WTC11 (cell line): Measurements from ENCODE around the gene CLCN1. TPM values are rescaled to one million over a fixed set of nuclear protein-coding genes. Genes with fewer than 3 reads are reported as not detected.

Experiments used
- ATF1 ChIP-seq: sonication (generic); formaldehyde crosslinking; IDR thresholded peaks from 2 replicates; pipeline ENCODE4 v1.8.1; 2023; ENCODE audit warnings: mild to moderate bottlenecking, moderate library complexity, missing genetic modification reagents
- CREM ChIP-seq: sonication (generic); formaldehyde crosslinking; IDR thresholded peaks from 2 replicates; pipeline ENCODE4 v1.8.1; 2022; ENCODE audit warnings: mild to moderate bottlenecking, missing genetic modification reagents, moderate library complexity
- E2F5 ChIP-seq: sonication (generic); formaldehyde crosslinking; IDR thresholded peaks from 2 replicates; pipeline ENCODE4 v1.8.1; 2022; ENCODE audit warnings: mild to moderate bottlenecking, moderate library complexity, missing genetic modification reagents
- EMX1 ChIP-seq: fragments of 250-450 bp; sonication (Bioruptor Pico); IDR thresholded peaks from 2 replicates; pipeline ENCODE4 v1.8.0; 2021; ENCODE audit warnings: mild to moderate bottlenecking
- FOXP1 ChIP-seq: sonication (generic); formaldehyde crosslinking; IDR thresholded peaks from 2 replicates; pipeline ENCODE4 v1.8.0; 2022; ENCODE audit warnings: missing genetic modification reagents, mild to moderate bottlenecking, moderate library complexity, borderline replicate concordance
- FOXP4 ChIP-seq: sonication (generic); formaldehyde crosslinking; IDR thresholded peaks from 2 replicates; pipeline ENCODE4 v1.8.0; 2022; ENCODE audit warnings: mild to moderate bottlenecking, missing genetic modification reagents
- GABPB1 ChIP-seq: sonication (generic); formaldehyde crosslinking; IDR thresholded peaks from 2 replicates; pipeline ENCODE4 v1.8.1; 2023; ENCODE audit warnings: mild to moderate bottlenecking, missing genetic modification reagents
- GRHL2 ChIP-seq: fragments of 250-450 bp; sonication (Bioruptor Pico); IDR thresholded peaks from 2 replicates; pipeline ENCODE4 v1.8.0; 2022; ENCODE audit warnings: mild to moderate bottlenecking, moderate library complexity; ENCODE audit not compliant: insufficient replicate concordance, severe bottlenecking
- HMGA2 ChIP-seq: fragments of 250-450 bp; sonication (Bioruptor Pico); IDR thresholded peaks from 2 replicates; pipeline ENCODE4 v1.4.0; 2021; ENCODE audit warnings: mild to moderate bottlenecking, moderate library complexity
- JUN ChIP-seq: sonication (generic); formaldehyde crosslinking; IDR thresholded peaks from 2 replicates; pipeline ENCODE4 v1.8.0; 2023; ENCODE audit warnings: mild to moderate bottlenecking, missing genetic modification reagents
- NFYB ChIP-seq: sonication (generic); formaldehyde crosslinking; conservative IDR thresholded peaks from 2 replicates; pipeline ENCODE4 v1.8.0; 2022; ENCODE audit warnings: low read depth, missing genetic modification reagents
- NR1H2 ChIP-seq: sonication (generic); formaldehyde crosslinking; IDR thresholded peaks from 2 replicates; pipeline ENCODE4 v1.9.0; 2021; ENCODE audit warnings: mild to moderate bottlenecking, moderate library complexity, missing genetic modification reagents
- RELA ChIP-seq: sonication (generic); formaldehyde crosslinking; IDR thresholded peaks from 2 replicates; pipeline ENCODE4 v1.8.1; 2022; ENCODE audit warnings: missing genetic modification reagents, mild to moderate bottlenecking, borderline replicate concordance
- SOX15 ChIP-seq: fragments of 250-450 bp; sonication (Bioruptor Pico); IDR thresholded peaks from 2 replicates; pipeline ENCODE4 v1.9.0; 2021; ENCODE audit warnings: mild to moderate bottlenecking
- TCF7 ChIP-seq: sonication (generic); formaldehyde crosslinking; IDR thresholded peaks from 2 replicates; pipeline ENCODE4 v1.8.0; 2022; ENCODE audit warnings: mild to moderate bottlenecking, low read depth, missing genetic modification reagents, moderate library complexity
- TP53 ChIP-seq: sonication (generic); formaldehyde crosslinking; IDR thresholded peaks from 2 replicates; pipeline ENCODE4 v1.8.1; 2023; ENCODE audit warnings: mild to moderate bottlenecking, missing genetic modification reagents
- ZBTB21 ChIP-seq: sonication (generic); formaldehyde crosslinking; IDR thresholded peaks from 2 replicates; pipeline ENCODE4 v1.8.1; 2023; ENCODE audit warnings: mild to moderate bottlenecking, missing genetic modification reagents, borderline replicate concordance
- ZMAT4 ChIP-seq: fragments of 250-450 bp; sonication (Bioruptor Pico); IDR thresholded peaks from 2 replicates; pipeline ENCODE4 v1.9.0; 2021; ENCODE audit warnings: mild to moderate bottlenecking
- ZNF138 ChIP-seq: sonication (generic); formaldehyde crosslinking; conservative IDR thresholded peaks from 2 replicates; pipeline ENCODE4 v1.8.1; 2022; ENCODE audit warnings: mild to moderate bottlenecking, moderate library complexity, missing genetic modification reagents
- ZNF317 ChIP-seq: sonication (generic); formaldehyde crosslinking; IDR thresholded peaks from 2 replicates; pipeline ENCODE4 v1.8.1; 2023; ENCODE audit warnings: low read depth, mild to moderate bottlenecking, moderate library complexity, missing genetic modification reagents, borderline replicate concordance
- ZNF416 ChIP-seq: fragments of 250-450 bp; sonication (Bioruptor Pico); IDR thresholded peaks from 2 replicates; pipeline ENCODE4 v1.9.0; 2021; ENCODE audit warnings: mild to moderate bottlenecking, inconsistent platforms
- total RNA-seq: library from RNA; stranded (reverse); gene quantifications from 3 replicates; pipeline ENCODE4 v1.2.3, GENCODE V29; 2021
- TF ChIP-seq, protein P1 (sequence below): sonication (generic); formaldehyde crosslinking; conservative IDR thresholded peaks from 2 replicates; pipeline ENCODE4 v1.8.1; 2022; ENCODE audit warnings: mild to moderate bottlenecking, missing genetic modification reagents
- TF ChIP-seq, protein P2 (sequence below): sonication (generic); formaldehyde crosslinking; IDR thresholded peaks from 2 replicates; pipeline ENCODE4 v1.8.1; 2023; ENCODE audit warnings: mild to moderate bottlenecking, moderate library complexity, missing genetic modification reagents
- TF ChIP-seq, protein P3 (sequence below): sonication (generic); formaldehyde crosslinking; IDR thresholded peaks from 2 replicates; pipeline ENCODE4 v1.8.1; 2022; ENCODE audit warnings: low read depth, mild to moderate bottlenecking, moderate library complexity, missing genetic modification reagents, borderline replicate concordance
- TF ChIP-seq, protein P4 (sequence below): fragments of 250-450 bp; sonication (Bioruptor Pico); IDR thresholded peaks from 2 replicates; pipeline ENCODE4 v1.9.0; 2021; ENCODE audit warnings: mild to moderate bottlenecking
- TF ChIP-seq, protein P5 (sequence below): fragments of 250-450 bp; sonication (Bioruptor Pico); IDR thresholded peaks from 2 replicates; pipeline ENCODE4 v1.8.0; 2021; ENCODE audit warnings: mild to moderate bottlenecking
- TF ChIP-seq, protein P6 (sequence below): sonication (generic); formaldehyde crosslinking; IDR thresholded peaks from 2 replicates; pipeline ENCODE4 v1.8.0; 2023; ENCODE audit warnings: missing genetic modification reagents

CLCN1 gene
- total RNA-seq, 1 experiment from 2014 or later = 0.28 TPM

DNA sequence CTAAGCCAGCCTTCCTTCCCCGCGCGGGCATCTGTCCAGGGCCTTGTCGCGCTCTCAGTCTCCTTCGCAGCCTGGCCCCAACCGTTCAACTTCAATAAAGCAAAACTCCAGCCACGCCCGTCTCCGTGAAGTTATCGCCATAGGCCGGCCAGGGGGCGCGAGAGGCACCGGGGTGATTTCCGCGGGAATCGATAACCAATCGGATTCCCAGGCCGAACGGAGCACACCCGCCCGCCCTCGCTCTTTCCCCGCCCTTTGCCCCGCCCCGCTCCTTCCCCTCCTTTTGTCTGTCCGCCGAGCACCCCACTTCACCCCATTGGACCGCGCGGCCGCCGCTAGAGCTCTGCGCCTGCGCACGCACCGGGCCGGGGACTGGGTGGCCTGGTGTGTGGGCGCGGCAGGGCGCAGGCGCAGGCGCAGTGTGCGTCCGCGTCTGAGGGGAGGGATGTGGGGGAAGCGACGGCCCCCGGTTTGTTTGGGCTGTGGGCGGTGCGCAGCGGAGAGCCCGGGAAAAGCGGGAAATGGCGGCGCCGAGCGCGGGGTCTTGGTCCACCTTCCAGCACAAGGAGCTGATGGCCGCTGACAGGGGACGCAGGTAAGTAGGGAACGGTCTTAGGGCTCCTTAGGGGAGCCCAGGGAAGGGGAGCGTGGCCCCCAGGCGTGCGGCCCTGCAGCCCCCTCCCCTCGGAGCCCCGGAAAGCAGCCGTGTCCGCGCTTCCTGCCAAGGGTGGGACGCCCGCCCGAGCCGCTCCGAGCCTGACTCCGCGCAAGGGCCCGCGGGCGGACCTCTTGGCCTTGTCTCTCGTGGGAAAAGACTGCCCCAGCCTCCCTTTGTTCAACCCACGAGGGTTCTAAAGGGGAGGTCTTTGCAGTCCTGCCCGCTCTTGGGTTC is 27.7 kb upstream of the CLCN1 start, which contains the start of gene CASP2 (continued):
- TF ChIP-seq TCF7 (CRISPR knock-in tag) = no peak
- no peak for TF ChIP-seq ZNF317 (CRISPR knock-in tag)
- TF ChIP-seq ZNF138 (CRISPR knock-in tag) = no peak
- TF ChIP-seq GRHL2 (CRISPR knock-in tag) = no peak
- TF ChIP-seq, protein P1, sequence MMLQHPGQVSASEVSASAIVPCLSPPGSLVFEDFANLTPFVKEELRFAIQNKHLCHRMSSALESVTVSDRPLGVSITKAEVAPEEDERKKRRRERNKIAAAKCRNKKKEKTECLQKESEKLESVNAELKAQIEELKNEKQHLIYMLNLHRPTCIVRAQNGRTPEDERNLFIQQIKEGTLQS (CRISPR knock-in tag) = no peak
- TF ChIP-seq FOXP1 = peak; percentile 45
- no peak; the same call in 1 of the 2 replicates for TF ChIP-seq TP53 (CRISPR knock-in tag)
- TF ChIP-seq, protein P2, sequence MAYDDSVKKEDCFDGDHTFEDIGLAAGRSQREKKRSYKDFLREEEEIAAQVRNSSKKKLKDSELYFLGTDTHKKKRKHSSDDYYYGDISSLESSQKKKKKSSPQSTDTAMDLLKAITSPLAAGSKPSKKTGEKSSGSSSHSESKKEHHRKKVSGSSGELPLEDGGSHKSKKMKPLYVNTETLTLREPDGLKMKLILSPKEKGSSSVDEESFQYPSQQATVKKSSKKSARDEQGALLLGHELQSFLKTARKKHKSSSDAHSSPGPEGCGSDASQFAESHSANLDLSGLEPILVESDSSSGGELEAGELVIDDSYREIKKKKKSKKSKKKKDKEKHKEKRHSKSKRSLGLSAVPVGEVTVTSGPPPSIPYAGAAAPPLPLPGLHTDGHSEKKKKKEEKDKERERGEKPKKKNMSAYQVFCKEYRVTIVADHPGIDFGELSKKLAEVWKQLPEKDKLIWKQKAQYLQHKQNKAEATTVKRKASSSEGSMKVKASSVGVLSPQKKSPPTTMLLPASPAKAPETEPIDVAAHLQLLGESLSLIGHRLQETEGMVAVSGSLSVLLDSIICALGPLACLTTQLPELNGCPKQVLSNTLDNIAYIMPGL (CRISPR knock-in tag) = peak; percentile 83; the same call in 1 of the 2 replicates
- no peak for TF ChIP-seq NR1H2 (CRISPR knock-in tag)
- TF ChIP-seq, protein P3, sequence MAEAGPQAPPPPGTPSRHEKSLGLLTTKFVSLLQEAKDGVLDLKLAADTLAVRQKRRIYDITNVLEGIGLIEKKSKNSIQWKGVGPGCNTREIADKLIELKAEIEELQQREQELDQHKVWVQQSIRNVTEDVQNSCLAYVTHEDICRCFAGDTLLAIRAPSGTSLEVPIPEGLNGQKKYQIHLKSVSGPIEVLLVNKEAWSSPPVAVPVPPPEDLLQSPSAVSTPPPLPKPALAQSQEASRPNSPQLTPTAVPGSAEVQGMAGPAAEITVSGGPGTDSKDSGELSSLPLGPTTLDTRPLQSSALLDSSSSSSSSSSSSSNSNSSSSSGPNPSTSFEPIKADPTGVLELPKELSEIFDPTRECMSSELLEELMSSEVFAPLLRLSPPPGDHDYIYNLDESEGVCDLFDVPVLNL (CRISPR knock-in tag) = peak; percentile 89; the same call in 1 of the 2 replicates
- TF ChIP-seq ZNF416 (CRISPR knock-in tag) = no peak
- no peak for TF ChIP-seq EMX1 (CRISPR knock-in tag)
- TF ChIP-seq RELA = no peak
- TF ChIP-seq ZMAT4 = no peak
- peak; percentile 89; the same call in 1 of the 2 replicates for TF ChIP-seq E2F5 (CRISPR knock-in tag)
- no peak for TF ChIP-seq CREM (CRISPR knock-in tag)
- TF ChIP-seq HMGA2 = no peak
- peak; percentile 13; the same call in 1 of the 2 replicates for TF ChIP-seq GABPB1 (CRISPR knock-in tag)
- no peak; the same call in 1 of the 2 replicates for TF ChIP-seq ZBTB21 (CRISPR knock-in tag)
- TF ChIP-seq, protein P4, sequence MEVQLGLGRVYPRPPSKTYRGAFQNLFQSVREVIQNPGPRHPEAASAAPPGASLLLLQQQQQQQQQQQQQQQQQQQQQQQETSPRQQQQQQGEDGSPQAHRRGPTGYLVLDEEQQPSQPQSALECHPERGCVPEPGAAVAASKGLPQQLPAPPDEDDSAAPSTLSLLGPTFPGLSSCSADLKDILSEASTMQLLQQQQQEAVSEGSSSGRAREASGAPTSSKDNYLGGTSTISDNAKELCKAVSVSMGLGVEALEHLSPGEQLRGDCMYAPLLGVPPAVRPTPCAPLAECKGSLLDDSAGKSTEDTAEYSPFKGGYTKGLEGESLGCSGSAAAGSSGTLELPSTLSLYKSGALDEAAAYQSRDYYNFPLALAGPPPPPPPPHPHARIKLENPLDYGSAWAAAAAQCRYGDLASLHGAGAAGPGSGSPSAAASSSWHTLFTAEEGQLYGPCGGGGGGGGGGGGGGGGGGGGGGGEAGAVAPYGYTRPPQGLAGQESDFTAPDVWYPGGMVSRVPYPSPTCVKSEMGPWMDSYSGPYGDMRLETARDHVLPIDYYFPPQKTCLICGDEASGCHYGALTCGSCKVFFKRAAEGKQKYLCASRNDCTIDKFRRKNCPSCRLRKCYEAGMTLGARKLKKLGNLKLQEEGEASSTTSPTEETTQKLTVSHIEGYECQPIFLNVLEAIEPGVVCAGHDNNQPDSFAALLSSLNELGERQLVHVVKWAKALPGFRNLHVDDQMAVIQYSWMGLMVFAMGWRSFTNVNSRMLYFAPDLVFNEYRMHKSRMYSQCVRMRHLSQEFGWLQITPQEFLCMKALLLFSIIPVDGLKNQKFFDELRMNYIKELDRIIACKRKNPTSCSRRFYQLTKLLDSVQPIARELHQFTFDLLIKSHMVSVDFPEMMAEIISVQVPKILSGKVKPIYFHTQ (CRISPR knock-in tag) = no peak
- TF ChIP-seq, protein P5, sequence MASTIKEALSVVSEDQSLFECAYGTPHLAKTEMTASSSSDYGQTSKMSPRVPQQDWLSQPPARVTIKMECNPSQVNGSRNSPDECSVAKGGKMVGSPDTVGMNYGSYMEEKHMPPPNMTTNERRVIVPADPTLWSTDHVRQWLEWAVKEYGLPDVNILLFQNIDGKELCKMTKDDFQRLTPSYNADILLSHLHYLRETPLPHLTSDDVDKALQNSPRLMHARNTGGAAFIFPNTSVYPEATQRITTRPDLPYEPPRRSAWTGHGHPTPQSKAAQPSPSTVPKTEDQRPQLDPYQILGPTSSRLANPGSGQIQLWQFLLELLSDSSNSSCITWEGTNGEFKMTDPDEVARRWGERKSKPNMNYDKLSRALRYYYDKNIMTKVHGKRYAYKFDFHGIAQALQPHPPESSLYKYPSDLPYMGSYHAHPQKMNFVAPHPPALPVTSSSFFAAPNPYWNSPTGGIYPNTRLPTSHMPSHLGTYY (CRISPR knock-in tag) = no peak
- no peak for TF ChIP-seq ATF1 (CRISPR knock-in tag)
- TF ChIP-seq, protein P6, sequence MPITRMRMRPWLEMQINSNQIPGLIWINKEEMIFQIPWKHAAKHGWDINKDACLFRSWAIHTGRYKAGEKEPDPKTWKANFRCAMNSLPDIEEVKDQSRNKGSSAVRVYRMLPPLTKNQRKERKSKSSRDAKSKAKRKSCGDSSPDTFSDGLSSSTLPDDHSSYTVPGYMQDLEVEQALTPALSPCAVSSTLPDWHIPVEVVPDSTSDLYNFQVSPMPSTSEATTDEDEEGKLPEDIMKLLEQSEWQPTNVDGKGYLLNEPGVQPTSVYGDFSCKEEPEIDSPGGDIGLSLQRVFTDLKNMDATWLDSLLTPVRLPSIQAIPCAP (CRISPR knock-in tag) = peak; percentile 65; the same call in 1 of the 2 replicates
- TF ChIP-seq JUN (CRISPR knock-in tag) = peak; percentile 64; the same call in 1 of the 2 replicates
- no peak for TF ChIP-seq SOX15 (CRISPR knock-in tag)
- peak; percentile 80 for TF ChIP-seq NFYB (CRISPR knock-in tag)
- TF ChIP-seq FOXP4 (CRISPR knock-in tag) = peak; percentile 85; the same call in 1 of the 2 replicates
